Ascending aorta (tissue), 2 donors: Measurements from ENCODE around the gene TMEM18. TPM values are rescaled to one million over a fixed set of nuclear protein-coding genes. Genes with fewer than 3 reads are reported as not detected.

Source experiments
- DNase-seq, 2 donors: peaks; one replicate each; pipeline ENCODE4 v3.0.0-alpha.2; 2019; ENCODE audit warnings: low spot score in 2 of 2
- H3K27ac ChIP-seq, 2 donors: fragments of 200-600 bp; sonication (generic); one replicate each; pipeline ENCODE4 v1.5.1; 2016 to 2017; ENCODE audit warnings: mild to moderate bottlenecking in 1 of 2
- H3K27me3 ChIP-seq: fragments of 200-600 bp; sonication (generic); one replicate; pipeline ENCODE4 v1.5.1; 2017
- H3K36me3 ChIP-seq, 2 donors: fragments of 200-600 bp; sonication (generic); one replicate each; pipeline ENCODE4 v1.5.1; 2016
- H3K4me1 ChIP-seq, 2 donors: fragments of 200-600 bp; sonication (generic); one replicate each; pipeline ENCODE4 v1.5.1; 2016 to 2017; ENCODE audit warnings: mild to moderate bottlenecking in 1 of 2
- H3K4me3 ChIP-seq, 2 donors: fragments of 200-600 bp; sonication (generic); one replicate each; pipeline ENCODE4 v1.5.1; 2016 to 2017; ENCODE audit warnings: mild to moderate bottlenecking in 1 of 2
- H3K9me3 ChIP-seq, 2 donors: fragments of 200-600 bp; sonication (generic); one replicate each; pipeline ENCODE4 v1.5.1; 2016
- intact Hi-C: fragments of 100-400 bp; cut with DNase I; formaldehyde crosslinking; loops from one replicate; pipeline ENCODE4 v1.15.1; 2023
- total RNA-seq: library from RNA; depleted of rRNA; stranded (reverse); fragments of >200 nt; gene quantifications from one replicate; pipeline ENCODE4 v1.1.0, GENCODE V29; 2016
- TF ChIP-seq, protein P1 (sequence below), 3 experiments: fragments of 200-600 bp in 2 of 3; fragments of 450-650 bp in 1 of 3; sonication (generic) in 2 of 3; IDR thresholded peaks; one replicate each; pipeline ENCODE4 v1.5.1; 2016 to 2019; ENCODE audit warnings: antibody characterized with exemption in 3 of 3, mild to moderate bottlenecking in 1 of 3, moderate library complexity in 1 of 3

Gene TMEM18
- total RNA-seq, 1 donor from 2014 or later: 6.4 TPM

DNA sequence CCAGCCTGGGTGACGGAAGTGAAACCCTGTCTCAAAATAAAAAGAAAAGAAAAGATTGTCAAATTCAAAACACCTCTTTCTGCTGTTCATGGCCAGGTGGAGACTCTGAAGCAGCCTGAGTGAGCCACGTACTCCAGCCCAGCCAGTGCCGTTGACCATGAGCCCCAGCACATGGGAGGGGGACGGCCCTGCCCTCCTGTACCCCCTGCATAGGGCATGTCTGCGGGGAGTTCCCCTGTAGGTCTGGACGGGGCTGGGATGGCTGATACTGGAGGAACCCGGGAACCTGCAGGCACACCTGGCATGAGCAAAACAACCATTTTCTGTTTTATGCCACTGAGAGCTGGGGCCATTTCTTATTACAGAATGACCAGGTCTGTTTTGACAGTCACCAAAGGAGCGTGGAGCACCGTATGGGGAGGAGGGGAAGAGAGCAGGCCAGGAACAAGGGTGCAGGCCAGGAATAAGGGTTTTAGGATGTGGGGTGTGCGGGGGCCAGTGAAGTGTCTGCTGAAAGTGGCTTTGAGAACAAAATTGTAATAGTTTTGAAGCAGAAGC lies 30.1 kb downstream of the TMEM18 start:
- H3K9me3 ChIP-seq: no peaks in the 10 kb centered on the region
- no peaks in the 10 kb centered on the region for H3K36me3 ChIP-seq
- no peak overlapping the region for H3K27ac ChIP-seq
- no peaks in the 10 kb centered on the region for H3K4me1 ChIP-seq
- TF ChIP-seq, protein P1, sequence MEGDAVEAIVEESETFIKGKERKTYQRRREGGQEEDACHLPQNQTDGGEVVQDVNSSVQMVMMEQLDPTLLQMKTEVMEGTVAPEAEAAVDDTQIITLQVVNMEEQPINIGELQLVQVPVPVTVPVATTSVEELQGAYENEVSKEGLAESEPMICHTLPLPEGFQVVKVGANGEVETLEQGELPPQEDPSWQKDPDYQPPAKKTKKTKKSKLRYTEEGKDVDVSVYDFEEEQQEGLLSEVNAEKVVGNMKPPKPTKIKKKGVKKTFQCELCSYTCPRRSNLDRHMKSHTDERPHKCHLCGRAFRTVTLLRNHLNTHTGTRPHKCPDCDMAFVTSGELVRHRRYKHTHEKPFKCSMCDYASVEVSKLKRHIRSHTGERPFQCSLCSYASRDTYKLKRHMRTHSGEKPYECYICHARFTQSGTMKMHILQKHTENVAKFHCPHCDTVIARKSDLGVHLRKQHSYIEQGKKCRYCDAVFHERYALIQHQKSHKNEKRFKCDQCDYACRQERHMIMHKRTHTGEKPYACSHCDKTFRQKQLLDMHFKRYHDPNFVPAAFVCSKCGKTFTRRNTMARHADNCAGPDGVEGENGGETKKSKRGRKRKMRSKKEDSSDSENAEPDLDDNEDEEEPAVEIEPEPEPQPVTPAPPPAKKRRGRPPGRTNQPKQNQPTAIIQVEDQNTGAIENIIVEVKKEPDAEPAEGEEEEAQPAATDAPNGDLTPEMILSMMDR (IDR thresholded peaks at IDR 0.05): no peak
- H3K4me3 ChIP-seq: no peak overlapping the region
- intact Hi-C loops: no loop called here
- H3K27me3 ChIP-seq: no peaks in the 10 kb centered on the region
- no peak for DNase-seq

- Histone ChIP-seq H3K36me3 (no peaks in the 10 kb centered on the region), H3K27me3 (no peaks in the 10 kb centered on the region), H3K4me1 (no peaks in the 10 kb centered on the region), H3K4me3 (no peak overlapping the region), H3K9me3 (no peaks in the 10 kb centered on the region), H3K27ac (no peak overlapping the region)
- TF ChIP-seq, protein P1 (IDR thresholded peaks at IDR 0.05): no peak
- DNase-seq: no peak
- intact Hi-C loops: no loop called here
These were observed 32.3 kb downstream of the TMEM18 start for GRCh38 chr2:644871-645270.

DNA sequence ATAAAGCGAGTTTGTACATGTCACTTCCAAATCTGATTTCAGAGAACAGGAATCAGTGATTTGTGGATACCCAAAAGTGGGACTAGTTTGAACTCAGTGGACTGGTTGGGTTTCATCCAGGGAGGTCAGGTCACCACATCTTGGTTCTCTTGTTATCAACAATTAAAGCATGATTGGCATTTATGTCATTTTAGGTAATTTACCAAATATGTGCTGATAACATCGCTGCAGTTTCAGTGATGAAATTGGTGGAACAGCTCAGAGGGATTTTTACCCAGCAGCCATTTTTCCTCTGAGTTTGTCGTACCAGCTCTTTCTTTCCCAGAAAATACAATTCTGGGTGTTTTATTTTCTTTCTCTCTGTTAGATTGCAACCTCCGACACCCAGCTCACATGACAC lies 33.4 kb downstream of the TMEM18 start:
- Histone ChIP-seq H3K27me3 (no peaks in the 10 kb centered on the region), H3K4me1 (no peaks in the 10 kb centered on the region), H3K4me3 (no peak overlapping the region), H3K9me3 (no peaks in the 10 kb centered on the region), H3K36me3 (no peaks in the 10 kb centered on the region), H3K27ac (no peak overlapping the region)
- TF ChIP-seq, protein P1 (IDR thresholded peaks at IDR 0.05): no peak
- intact Hi-C loops: no loop called here
- no peak for DNase-seq

GRCh38 chr2:643334-643733 lies 33.9 kb downstream of the TMEM18 start:
- no peak overlapping the region for H3K4me3 ChIP-seq
- TF ChIP-seq, protein P1 (IDR thresholded peaks at IDR 0.05): no peak
- H3K27me3 ChIP-seq: no peaks in the 10 kb centered on the region
- H3K9me3 ChIP-seq: no peaks in the 10 kb centered on the region
- no peaks in the 10 kb centered on the region for H3K36me3 ChIP-seq
- H3K4me1 ChIP-seq: no peaks in the 10 kb centered on the region
- H3K27ac ChIP-seq: no peak overlapping the region
- DNase-seq: no peak
- intact Hi-C loops: no loop called here

GRCh38 chr2:641872-642815 lies 35.1 kb downstream of the TMEM18 start:
- Histone ChIP-seq H3K27me3 (no peaks in the 10 kb centered on the region), H3K36me3 (no peaks in the 10 kb centered on the region), H3K27ac (no peak overlapping the region), H3K4me3 (no peak overlapping the region), H3K4me1 (no peaks in the 10 kb centered on the region), H3K9me3 (no peaks in the 10 kb centered on the region)
- TF ChIP-seq, protein P1 (IDR thresholded peaks at IDR 0.05): no peak
- no peak for DNase-seq
- intact Hi-C loops: no loop called here
